ENCODE measurements around the gene DNAAF8.

DNA sequence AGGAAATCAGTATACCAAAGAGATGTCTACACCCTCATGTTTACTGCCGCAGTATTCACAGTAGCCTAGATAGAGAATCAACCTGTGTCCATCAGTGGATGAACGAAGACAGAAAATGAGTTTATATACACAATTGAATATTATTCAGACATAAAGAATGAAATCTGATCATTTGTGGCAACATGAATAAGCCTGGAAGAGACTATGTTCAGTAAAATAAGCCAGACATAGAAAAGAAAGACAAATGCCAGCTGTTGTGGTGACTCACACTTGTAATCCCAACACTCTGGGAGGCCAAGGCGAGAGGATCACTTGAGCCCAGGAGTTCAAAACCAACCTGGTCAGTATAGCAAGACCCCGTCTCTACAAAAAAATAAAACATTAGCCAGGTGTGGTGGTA is 24.9 kb upstream of the DNAAF8 start:
- no peak for TF ChIP-seq POLR2A (IDR thresholded peaks at IDR 0.05)
- no peak for TF ChIP-seq CTCF (IDR thresholded peaks at IDR 0.05 in 4 of 5, conservative IDR thresholded peaks at IDR 0.05 in 1 of 5)

Data from gastrocnemius medialis (tissue), 4 donors.